ENCODE measurements around the gene C12orf60.

The C12orf60 gene

GRCh38 chr12:14773685-14774073, 29.8 kb upstream of the C12orf60 start:
- H3K4me3 ChIP-seq (ENCODE audit: low read length): peak overlapping the region; percentile 87
- no peak for DNase-seq (ENCODE audit: low read depth)
- TF ChIP-seq, protein P1, sequence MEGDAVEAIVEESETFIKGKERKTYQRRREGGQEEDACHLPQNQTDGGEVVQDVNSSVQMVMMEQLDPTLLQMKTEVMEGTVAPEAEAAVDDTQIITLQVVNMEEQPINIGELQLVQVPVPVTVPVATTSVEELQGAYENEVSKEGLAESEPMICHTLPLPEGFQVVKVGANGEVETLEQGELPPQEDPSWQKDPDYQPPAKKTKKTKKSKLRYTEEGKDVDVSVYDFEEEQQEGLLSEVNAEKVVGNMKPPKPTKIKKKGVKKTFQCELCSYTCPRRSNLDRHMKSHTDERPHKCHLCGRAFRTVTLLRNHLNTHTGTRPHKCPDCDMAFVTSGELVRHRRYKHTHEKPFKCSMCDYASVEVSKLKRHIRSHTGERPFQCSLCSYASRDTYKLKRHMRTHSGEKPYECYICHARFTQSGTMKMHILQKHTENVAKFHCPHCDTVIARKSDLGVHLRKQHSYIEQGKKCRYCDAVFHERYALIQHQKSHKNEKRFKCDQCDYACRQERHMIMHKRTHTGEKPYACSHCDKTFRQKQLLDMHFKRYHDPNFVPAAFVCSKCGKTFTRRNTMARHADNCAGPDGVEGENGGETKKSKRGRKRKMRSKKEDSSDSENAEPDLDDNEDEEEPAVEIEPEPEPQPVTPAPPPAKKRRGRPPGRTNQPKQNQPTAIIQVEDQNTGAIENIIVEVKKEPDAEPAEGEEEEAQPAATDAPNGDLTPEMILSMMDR (conservative IDR thresholded peaks at IDR 0.05; ENCODE audit: low read depth, low read length): no peak

DNA sequence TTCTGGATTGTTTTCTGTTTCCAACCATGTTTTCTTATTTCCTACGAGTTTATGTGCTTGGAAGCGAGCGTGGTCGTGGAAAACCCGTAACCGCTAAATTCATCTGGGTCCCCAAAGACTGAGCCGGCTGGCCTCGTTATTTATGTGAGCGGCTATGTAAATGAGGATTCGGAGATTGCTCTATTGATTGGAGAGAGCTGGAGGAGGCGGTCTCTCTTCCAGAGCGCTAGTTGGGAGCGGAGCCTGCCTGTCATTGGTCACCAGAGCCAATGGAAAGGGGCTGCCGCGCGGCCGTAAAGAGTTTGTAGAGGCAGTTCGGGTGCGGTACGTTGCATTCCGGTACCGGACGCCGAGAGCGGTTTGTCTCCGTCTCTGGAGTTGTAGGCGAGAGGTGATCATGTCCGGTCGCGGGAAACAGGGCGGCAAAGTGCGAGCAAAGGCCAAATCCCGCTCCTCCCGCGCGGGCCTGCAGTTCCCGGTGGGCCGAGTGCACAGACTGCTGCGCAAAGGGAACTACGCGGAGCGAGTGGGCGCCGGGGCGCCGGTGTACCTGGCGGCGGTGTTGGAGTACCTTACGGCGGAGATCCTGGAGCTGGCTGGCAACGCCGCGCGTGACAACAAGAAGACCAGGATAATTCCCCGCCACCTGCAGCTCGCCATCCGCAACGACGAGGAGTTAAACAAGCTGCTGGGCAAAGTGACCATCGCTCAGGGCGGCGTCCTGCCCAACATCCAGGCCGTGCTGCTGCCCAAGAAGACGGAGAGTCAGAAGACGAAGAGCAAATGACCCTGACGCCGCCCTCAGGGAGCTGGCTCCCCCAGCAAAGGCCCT, 29.2 kb upstream of the C12orf60 start:
- peak overlapping the region; percentile 87 for H3K4me3 ChIP-seq (ENCODE audit: low read length)
- peak; percentile 82 for DNase-seq (ENCODE audit: low read depth)
- TF ChIP-seq, protein P1 (conservative IDR thresholded peaks at IDR 0.05; ENCODE audit: low read depth, low read length): no peak

DNA sequence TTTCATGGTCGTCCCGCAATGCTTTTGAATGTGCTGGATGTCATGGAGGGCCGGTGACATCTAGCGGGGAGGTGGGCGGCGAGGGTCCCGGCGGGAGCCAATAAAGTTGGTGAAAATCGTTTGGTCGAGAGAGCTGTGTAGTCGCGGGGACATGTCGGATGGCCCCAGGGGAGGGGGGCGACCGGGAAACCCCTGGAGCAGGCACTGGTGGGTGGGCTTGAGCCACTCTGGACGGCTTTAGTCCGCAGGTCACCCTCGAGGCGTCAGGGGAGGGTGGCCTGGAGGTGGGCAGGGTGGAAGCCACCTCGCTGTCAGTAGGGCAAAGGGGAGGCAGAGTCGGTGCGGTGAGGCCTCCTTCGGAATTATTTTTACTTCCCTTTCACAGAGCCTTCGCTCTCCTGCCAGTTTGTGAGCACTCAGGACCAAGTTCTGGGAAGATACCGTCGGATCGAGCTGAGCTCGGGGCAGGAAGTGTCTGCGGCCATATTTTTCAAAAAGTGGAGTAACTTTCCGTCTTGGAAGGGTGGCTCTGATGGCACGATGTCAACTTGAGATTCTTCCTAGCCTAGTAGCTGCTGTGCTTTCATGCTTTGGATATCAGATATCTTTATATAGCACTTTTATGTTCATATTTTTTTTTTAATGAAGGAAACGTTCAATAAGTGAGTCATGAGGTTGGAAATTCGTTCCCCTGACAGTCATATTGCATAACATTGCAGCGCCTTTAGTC, 28.4 kb upstream of the C12orf60 start:
- H3K4me3 ChIP-seq (ENCODE audit: low read length): peak overlapping the region; percentile 87
- DNase-seq (ENCODE audit: low read depth): no peak
- TF ChIP-seq, protein P1 (conservative IDR thresholded peaks at IDR 0.05; ENCODE audit: low read depth, low read length): no peak

DNA sequence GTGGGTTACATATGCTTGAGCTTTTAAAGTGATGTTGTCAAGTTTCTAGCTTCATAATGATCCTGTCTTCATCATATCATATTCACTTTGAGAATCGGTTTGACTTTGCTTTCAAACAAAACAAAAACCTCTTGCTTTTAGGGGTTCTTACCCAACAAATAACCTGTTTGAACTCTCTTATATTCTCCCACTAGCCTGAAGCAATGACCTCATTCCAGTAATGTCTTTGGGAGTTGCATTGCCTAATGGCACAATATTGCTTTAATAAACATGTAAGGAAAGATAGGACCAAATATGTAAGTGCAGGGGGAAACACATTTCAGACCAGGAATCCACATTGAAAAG, 27.9 kb upstream of the C12orf60 start:
- H3K4me3 ChIP-seq (ENCODE audit: low read length): peak overlapping the region; percentile 87
- DNase-seq (ENCODE audit: low read depth): no peak
- TF ChIP-seq, protein P1 (conservative IDR thresholded peaks at IDR 0.05; ENCODE audit: low read depth, low read length): no peak

DNA sequence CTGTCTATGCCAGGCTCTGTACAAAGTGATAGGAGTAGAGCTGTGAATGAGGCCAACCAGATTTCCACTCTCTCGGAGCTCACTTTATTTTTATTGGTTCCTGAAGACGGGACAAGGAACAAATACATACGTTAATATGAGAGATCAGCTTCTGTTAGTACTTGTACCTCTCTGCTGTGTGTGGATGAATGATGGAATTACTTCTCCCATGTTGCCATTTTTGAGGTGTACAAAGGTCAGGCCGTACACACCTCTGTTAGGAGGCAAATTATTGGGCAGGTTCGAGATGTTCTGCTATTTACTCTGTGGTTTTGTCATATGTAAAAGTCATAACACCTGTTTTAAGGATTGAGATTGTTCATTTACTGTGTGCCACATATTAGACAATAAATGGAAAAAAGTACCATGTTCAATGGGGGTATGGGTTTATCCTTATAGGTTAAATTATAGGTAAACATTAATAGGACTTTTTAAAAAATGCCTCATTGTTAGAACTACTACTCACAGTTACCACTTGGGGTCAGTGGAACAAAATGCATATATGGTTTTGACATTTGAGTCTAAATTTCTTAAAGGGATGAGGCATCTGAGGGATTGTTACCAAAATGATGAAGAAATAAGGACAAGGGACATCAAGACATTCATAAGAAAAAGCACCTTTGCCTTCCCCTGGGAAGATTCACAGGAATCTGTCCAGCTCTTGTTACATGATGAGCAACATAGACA, 27.1 kb upstream of the C12orf60 start:
- TF ChIP-seq, protein P1 (conservative IDR thresholded peaks at IDR 0.05; ENCODE audit: low read depth, low read length): peak; percentile 23
- H3K4me3 ChIP-seq (ENCODE audit: low read length): no peak overlapping the region
- no peak for DNase-seq (ENCODE audit: low read depth)

- DNase-seq (ENCODE audit: low read depth): no peak
- no peak overlapping the region for H3K4me3 ChIP-seq (ENCODE audit: low read length)
- TF ChIP-seq, protein P1 (conservative IDR thresholded peaks at IDR 0.05; ENCODE audit: low read depth, low read length): no peak
Observed at GRCh38 chr12:14777271-14777670, 26.2 kb upstream of the C12orf60 start.
